ENCODE results near the gene S100PBP. TPM values are rescaled to one million over a fixed set of nuclear protein-coding genes. Genes with fewer than 3 reads are reported as not detected.

S100PBP gene
- total and polyA plus RNA-seq, 9 of the 15 experiments (the other 6 are each of a cell fraction or from before 2014, with no cell fraction given): 22.9 to 60.2 (median 32.9) TPM

GRCh38 chr1:32817815-32818786 lies 648 bp downstream of the S100PBP start (continued):
- peak; percentile 57 for TF ChIP-seq PHF20 (IDR thresholded peaks at IDR 0.05; ENCODE audit: partially characterized antibody)
- no peak for TF ChIP-seq SFPQ (IDR thresholded peaks at IDR 0.05; ENCODE audit: low read depth, low read length)
- no peak for TF ChIP-seq HINFP (tag; conservative IDR thresholded peaks at IDR 0.05; ENCODE audit: low read depth)
- peak; percentile 97; the same call in 1 of the 2 replicates for TF ChIP-seq SREBF2 (CRISPR knock-in tag; IDR thresholded peaks at IDR 0.05)
- TF ChIP-seq ZNF277 (CRISPR knock-in tag; IDR thresholded peaks at IDR 0.05; ENCODE audit: borderline replicate concordance): no peak
- peak; percentile 47; the same call in 1 of the 2 replicates for TF ChIP-seq POLR2AphosphoS5 (IDR thresholded peaks at IDR 0.05; ENCODE audit: control insufficient read depth, insufficient read depth, low read depth, low read length)
- 0 out of 2 replicates have a peak, but pooled peaks have one; percentile 48 for TF ChIP-seq ZNF431 (CRISPR knock-in tag; IDR thresholded peaks at IDR 0.05)
- TF ChIP-seq ZBTB49 (CRISPR knock-in tag; IDR thresholded peaks at IDR 0.05; ENCODE audit: borderline replicate concordance): peak; percentile 84; the same call in 1 of the 2 replicates
- peak in 1 of 2 experiments; percentile 75; a peak in 2 of 4 replicates for TF ChIP-seq FOXA3 (CRISPR knock-in tag; conservative IDR thresholded peaks at IDR 0.05 in 1 of 2, IDR thresholded peaks at IDR 0.05 in 1 of 2)
- peak in 1 of 2 experiments; percentile 13; a peak in 1 of 4 replicates for TF ChIP-seq NONO (IDR thresholded peaks at IDR 0.05; ENCODE audit: low read depth in 2 of 2, low read length in 1 of 2)
- no peak for TF ChIP-seq ZNF75A (CRISPR knock-in tag; IDR thresholded peaks at IDR 0.05)
- no peak for TF ChIP-seq CHD4 (IDR thresholded peaks at IDR 0.05; ENCODE audit: insufficient read depth, insufficient replicate concordance, low read depth, low read length, poor library complexity, severe bottlenecking)
- peak; percentile 76 for TF ChIP-seq CHD1 (IDR thresholded peaks at IDR 0.05; ENCODE audit: low read length)
- no peak for TF ChIP-seq ATF1 (CRISPR knock-in tag; IDR thresholded peaks at IDR 0.05)
- TF ChIP-seq ATF1 (tag; IDR thresholded peaks at IDR 0.05): peak; percentile 10; the same call in 1 of the 2 replicates
- no peak for TF ChIP-seq FOSL1 (tag; conservative IDR thresholded peaks at IDR 0.05)
- TF ChIP-seq SIN3A (IDR thresholded peaks at IDR 0.05; ENCODE audit: borderline replicate concordance in 2 of 2, control insufficient read depth in 1 of 2, low read depth in 2 of 2, low read length in 2 of 2): peak in 1 of 2 experiments; percentile 10; a peak in 1 of 4 replicates

Measured in K562 (cell line).